HCT116 (cell line): ENCODE results near the gene HS6ST3. TPM values are rescaled to one million over a fixed set of nuclear protein-coding genes. Genes with fewer than 3 reads are reported as not detected.

Experiments used
- ATAC-seq: fragments of 200-7000 bp; cut with Tn5 transposase; 2 replicates; pipeline ENCODE4 v1.9.1; 2020; ENCODE audit warnings: mild to moderate bottlenecking, moderate library complexity
- BruUV-seq: library from RNA; stranded (reverse); fragments of 400-500 nt; replicated peaks from 2 replicates; lab custom pipeline; 2021; lab: Mats Ljungman, UMichigan
- CTCF ChIA-PET: fragments of 300-600 bp; sonication (Branson Sonifier 250); formaldehyde crosslinking; loops from one replicate; lab custom pipeline; 2021; ENCODE audit warnings: antibody characterized with exemption; lab: Charles Lee
- POLR2A ChIA-PET: fragments of 300-600, 350-600 bp; sonication (Branson Sonifier 250); formaldehyde crosslinking; loops from one replicate; lab custom pipeline; 2021; ENCODE audit warnings: antibody characterized with exemption; lab: Charles Lee
- RAD21 ChIA-PET, 2 experiments: fragments of 300-600 bp; sonication (Branson Sonifier 250); formaldehyde crosslinking; loops; one replicate each; lab custom pipeline; 2023; ENCODE audit warnings: low total read pairs in 2 of 2; ENCODE audit not compliant: uncharacterized antibody in 2 of 2, unreplicated experiment in 2 of 2, low non-redundant PET in 1 of 2; lab: Charles Lee
- DNase-seq: peaks from one replicate; pipeline ENCODE4 v3.0.0-alpha.2; 2010; ENCODE audit warnings: low read depth, low spot score
- H2AFZ ChIP-seq: fragments of 200-600 bp; shearing (Covaris generic), sonication (generic); 2 replicates; pipeline ENCODE4 v1.6.1; 2017; ENCODE audit warnings: low read depth, mixed run types, mixed read lengths, antibody characterized with exemption, low read length; ENCODE audit not compliant: poor library complexity, severe bottlenecking
- H3K27ac ChIP-seq: 2 replicates; pipeline ENCODE4 v1.5.1; 2012; ENCODE audit warnings: low read depth, low read length
- H3K27me3 ChIP-seq: fragments of 200-600 bp; sonication (generic); 2 replicates; pipeline ENCODE4 v1.6.1; 2016; ENCODE audit warnings: mixed run types, low read length, mixed read lengths; ENCODE audit not compliant: insufficient read depth
- H3K36me3 ChIP-seq, 2 experiments: fragments of 200-500 bp in 1 of 2; fragments of 200-600 bp in 1 of 2; sonication (Bioruptor generic) in 1 of 2; sonication (generic) in 1 of 2; 2 replicates each; pipeline versions ENCODE4 v1.5.1 to v1.6.1; 2014 to 2016; ENCODE audit warnings: low read length in 2 of 2, inconsistent platforms in 1 of 2, mixed read lengths in 1 of 2, mixed run types in 1 of 2; ENCODE audit not compliant: insufficient read depth in 2 of 2, control insufficient read depth in 1 of 2
- H3K4me1 ChIP-seq, 2 experiments: fragments of 200-600 bp in 1 of 2; sonication (generic) in 1 of 2; 2 replicates each; pipeline versions ENCODE4 v1.5.1 to v1.6.1; 2012 to 2017; ENCODE audit warnings: low read length in 2 of 2, inconsistent platforms in 1 of 2, mild to moderate bottlenecking in 1 of 2, mixed read lengths in 1 of 2, mixed run types in 1 of 2, moderate library complexity in 1 of 2; ENCODE audit not compliant: insufficient read depth in 2 of 2, control insufficient read depth in 1 of 2
- H3K4me2 ChIP-seq: fragments of 200-600 bp; sonication (generic); 2 replicates; pipeline ENCODE4 v1.6.1; 2017; ENCODE audit warnings: mixed run types, low read length, mixed read lengths
- H3K4me3 ChIP-seq, 2 experiments: fragments of 200-600 bp in 1 of 2; sonication (generic) in 1 of 2; replicated peaks in 1 of 2; 2 replicates each; pipeline ENCODE4 v1.5.1; 2011 to 2016; ENCODE audit warnings: low read length in 2 of 2, control low read depth in 1 of 2, low read depth in 1 of 2, mild to moderate bottlenecking in 1 of 2, mixed read lengths in 1 of 2, mixed run types in 1 of 2
- H3K79me2 ChIP-seq: fragments of 200-600 bp; sonication (generic); 2 replicates; pipeline ENCODE4 v1.6.1; 2017; ENCODE audit warnings: mild to moderate bottlenecking, mixed run types, low read length, moderate library complexity, mixed read lengths; ENCODE audit not compliant: insufficient read depth
- H3K9ac ChIP-seq: fragments of 200-600 bp; sonication (generic); 2 replicates; pipeline ENCODE4 v1.6.1; 2016; ENCODE audit warnings: low read length, mixed read lengths
- H3K9me2 ChIP-seq: fragments of 200-600 bp; sonication (generic), shearing (Covaris generic); 2 replicates; pipeline ENCODE4 v1.6.1; 2017; ENCODE audit warnings: mixed run types, mild to moderate bottlenecking, moderate library complexity; ENCODE audit not compliant: insufficient read depth
- H3K9me3 ChIP-seq, 2 experiments: fragments of 200-500 bp in 1 of 2; fragments of 200-600 bp in 1 of 2; sonication (Bioruptor generic) in 1 of 2; sonication (generic) in 1 of 2; 2 replicates each; pipeline ENCODE4 v1.6.1; 2014 to 2017; ENCODE audit warnings: low read length in 2 of 2, mixed read lengths in 2 of 2, inconsistent platforms in 1 of 2, low read depth in 1 of 2, mild to moderate bottlenecking in 1 of 2, mixed run types in 1 of 2, moderate library complexity in 1 of 2; ENCODE audit not compliant: control insufficient read depth in 1 of 2, insufficient read depth in 1 of 2
- H4K20me1 ChIP-seq: fragments of 200-600 bp; sonication (generic), shearing (Covaris generic); 2 replicates; pipeline ENCODE4 v1.6.1; 2017; ENCODE audit warnings: mixed run types, mild to moderate bottlenecking, moderate library complexity; ENCODE audit not compliant: insufficient read depth
- CBX3 ChIP-seq: IDR thresholded peaks from 2 replicates; pipeline ENCODE4 v1.6.1; 2012; ENCODE audit warnings: low read depth
- ELF1 ChIP-seq: IDR thresholded peaks from 2 replicates; pipeline ENCODE4 v1.6.1; 2012; ENCODE audit warnings: low read depth, borderline replicate concordance
- EZH2 ChIP-seq: fragments of 200-600 bp; sonication (generic); IDR thresholded peaks from 2 replicates; pipeline ENCODE4 v1.6.1; 2017; ENCODE audit warnings: antibody characterized with exemption, mixed run types
- EZH2phosphoT487 ChIP-seq: fragments of 200-600 bp; IDR thresholded peaks from 2 replicates; pipeline ENCODE4 v1.6.1; 2018; ENCODE audit warnings: antibody characterized with exemption, borderline replicate concordance
- FOSL1 ChIP-seq: IDR thresholded peaks from 2 replicates; pipeline ENCODE4 v1.6.1; 2012; ENCODE audit warnings: low read depth
- POLR2A ChIP-seq: IDR thresholded peaks from 2 replicates; pipeline ENCODE4 v1.7.0; 2011; ENCODE audit warnings: borderline replicate concordance; ENCODE audit not compliant: insufficient read depth, insufficient read length; ENCODE audit errors: extremely low read depth
- RAD21 ChIP-seq: IDR thresholded peaks from 2 replicates; pipeline ENCODE4 v1.6.1; 2012; ENCODE audit warnings: low read depth, mild to moderate bottlenecking
- SP1 ChIP-seq: IDR thresholded peaks from 2 replicates; pipeline ENCODE4 v1.6.1; 2012; ENCODE audit warnings: low read depth
- SRF ChIP-seq: IDR thresholded peaks from 2 replicates; pipeline ENCODE4 v1.6.1; 2012; ENCODE audit warnings: low read depth
- TCF7L2 ChIP-seq: IDR thresholded peaks from 2 replicates; pipeline ENCODE4 v1.7.0; 2011; ENCODE audit warnings: borderline replicate concordance, inconsistent platforms; ENCODE audit not compliant: insufficient read depth, insufficient read length; ENCODE audit errors: extremely low read depth
- ZNF274 ChIP-seq: fragments of 200-500 bp; sonication (Bioruptor generic); IDR thresholded peaks from 2 replicates; pipeline ENCODE4 v1.6.1; 2014; ENCODE audit warnings: mild to moderate bottlenecking, low read depth, low read length, inconsistent platforms
- intact Hi-C: fragments of 100-400 bp; cut with micrococcal nuclease; formaldehyde crosslinking; loops from 2 replicates; pipeline ENCODE4 v1.10.0; 2022
- total RNA-seq: library from RNA; stranded (reverse); gene quantifications from one replicate; pipeline ENCODE4 v1.2.1, GENCODE V29; 2021; ENCODE audit not compliant: unreplicated experiment
- TF ChIP-seq, protein P1 (sequence below): IDR thresholded peaks from 2 replicates; pipeline ENCODE4 v1.6.1; 2011; ENCODE audit warnings: mild to moderate bottlenecking, low read length, moderate library complexity; ENCODE audit not compliant: insufficient replicate concordance; ENCODE audit errors: extremely low read depth
- TF ChIP-seq, protein P2 (sequence below): IDR thresholded peaks from 2 replicates; pipeline ENCODE4 v1.6.1; 2012
- TF ChIP-seq, protein P3 (sequence below), 3 experiments: fragments of 200-600 bp in 1 of 3; sonication (generic) in 1 of 3; IDR thresholded peaks in 2 of 3; conservative IDR thresholded peaks in 1 of 3; 2 replicates each; pipeline ENCODE4 v1.5.1; 2012 to 2017; ENCODE audit warnings: low read depth in 2 of 3, low read length in 2 of 3, antibody characterized with exemption in 1 of 3, borderline replicate concordance in 1 of 3, control low read depth in 1 of 3, mild to moderate bottlenecking in 1 of 3, mixed read lengths in 1 of 3, mixed run types in 1 of 3, moderate library complexity in 1 of 3; ENCODE audit not compliant: insufficient read depth in 1 of 3

HS6ST3 gene
- total RNA-seq, 1 experiment from 2014 or later, result 0.10 TPM

DNA sequence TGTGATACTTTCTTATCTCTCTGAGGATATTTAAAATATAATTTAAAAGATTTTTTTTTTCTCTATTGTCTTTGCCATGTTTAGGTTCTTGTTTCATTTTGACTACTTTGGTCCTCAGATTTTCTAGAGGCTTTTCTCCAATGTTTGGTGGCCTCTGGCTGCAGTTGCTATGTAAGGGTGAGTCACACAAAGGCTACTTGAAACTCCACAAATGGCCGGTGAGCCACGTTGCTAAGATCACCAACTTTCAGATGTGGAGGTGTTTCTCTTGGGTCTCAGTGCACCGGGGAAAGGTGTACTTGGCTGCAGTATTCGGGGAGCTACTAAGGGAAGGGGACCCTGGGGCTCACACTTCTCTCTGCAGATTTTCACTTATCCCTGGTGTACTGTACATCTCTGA lies 248.1 kb downstream of the HS6ST3 start:
- Histone ChIP-seq H3K9ac (no peak overlapping the region), H3K36me3 (no peaks in the 10 kb centered on the region), H3K9me2 (no peaks in the 10 kb centered on the region), H3K4me3 (no peak overlapping the region), H3K4me1 (no peaks in the 10 kb centered on the region), H3K27ac (no peak overlapping the region), H2AFZ (no peak overlapping the region), H4K20me1 (no peaks in the 10 kb centered on the region), H3K27me3 (no peaks in the 10 kb centered on the region), H3K79me2 (no peaks in the 10 kb centered on the region), H3K9me3 (no peaks in the 10 kb centered on the region), H3K4me2 (no peak overlapping the region)
- ATAC-seq, result no peak
- TF ChIP-seq RAD21 (no peak), ELF1 (no peak), ZNF274 (no peak), FOSL1 (no peak), EZH2phosphoT487 (no peak), SP1 (no peak), POLR2A (no peak), SRF (no peak), EZH2 (no peak), TCF7L2 (no peak), CBX3 (no peak)
- TF ChIP-seq, protein P1, sequence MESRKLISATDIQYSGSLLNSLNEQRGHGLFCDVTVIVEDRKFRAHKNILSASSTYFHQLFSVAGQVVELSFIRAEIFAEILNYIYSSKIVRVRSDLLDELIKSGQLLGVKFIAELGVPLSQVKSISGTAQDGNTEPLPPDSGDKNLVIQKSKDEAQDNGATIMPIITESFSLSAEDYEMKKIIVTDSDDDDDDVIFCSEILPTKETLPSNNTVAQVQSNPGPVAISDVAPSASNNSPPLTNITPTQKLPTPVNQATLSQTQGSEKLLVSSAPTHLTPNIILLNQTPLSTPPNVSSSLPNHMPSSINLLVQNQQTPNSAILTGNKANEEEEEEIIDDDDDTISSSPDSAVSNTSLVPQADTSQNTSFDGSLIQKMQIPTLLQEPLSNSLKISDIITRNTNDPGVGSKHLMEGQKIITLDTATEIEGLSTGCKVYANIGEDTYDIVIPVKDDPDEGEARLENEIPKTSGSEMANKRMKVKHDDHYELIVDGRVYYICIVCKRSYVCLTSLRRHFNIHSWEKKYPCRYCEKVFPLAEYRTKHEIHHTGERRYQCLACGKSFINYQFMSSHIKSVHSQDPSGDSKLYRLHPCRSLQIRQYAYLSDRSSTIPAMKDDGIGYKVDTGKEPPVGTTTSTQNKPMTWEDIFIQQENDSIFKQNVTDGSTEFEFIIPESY, result no peak
- TF ChIP-seq, protein P2, sequence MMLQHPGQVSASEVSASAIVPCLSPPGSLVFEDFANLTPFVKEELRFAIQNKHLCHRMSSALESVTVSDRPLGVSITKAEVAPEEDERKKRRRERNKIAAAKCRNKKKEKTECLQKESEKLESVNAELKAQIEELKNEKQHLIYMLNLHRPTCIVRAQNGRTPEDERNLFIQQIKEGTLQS, result no peak
- TF ChIP-seq, protein P3, sequence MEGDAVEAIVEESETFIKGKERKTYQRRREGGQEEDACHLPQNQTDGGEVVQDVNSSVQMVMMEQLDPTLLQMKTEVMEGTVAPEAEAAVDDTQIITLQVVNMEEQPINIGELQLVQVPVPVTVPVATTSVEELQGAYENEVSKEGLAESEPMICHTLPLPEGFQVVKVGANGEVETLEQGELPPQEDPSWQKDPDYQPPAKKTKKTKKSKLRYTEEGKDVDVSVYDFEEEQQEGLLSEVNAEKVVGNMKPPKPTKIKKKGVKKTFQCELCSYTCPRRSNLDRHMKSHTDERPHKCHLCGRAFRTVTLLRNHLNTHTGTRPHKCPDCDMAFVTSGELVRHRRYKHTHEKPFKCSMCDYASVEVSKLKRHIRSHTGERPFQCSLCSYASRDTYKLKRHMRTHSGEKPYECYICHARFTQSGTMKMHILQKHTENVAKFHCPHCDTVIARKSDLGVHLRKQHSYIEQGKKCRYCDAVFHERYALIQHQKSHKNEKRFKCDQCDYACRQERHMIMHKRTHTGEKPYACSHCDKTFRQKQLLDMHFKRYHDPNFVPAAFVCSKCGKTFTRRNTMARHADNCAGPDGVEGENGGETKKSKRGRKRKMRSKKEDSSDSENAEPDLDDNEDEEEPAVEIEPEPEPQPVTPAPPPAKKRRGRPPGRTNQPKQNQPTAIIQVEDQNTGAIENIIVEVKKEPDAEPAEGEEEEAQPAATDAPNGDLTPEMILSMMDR (IDR thresholded peaks at IDR 0.05 in 2 of 3, conservative IDR thresholded peaks at IDR 0.05 in 1 of 3; ENCODE audit: borderline replicate concordance in 1 of 3, insufficient read depth in 1 of 3, low read depth in 2 of 3, low read length in 2 of 3), result no peak
- BruUV-seq, result no TSS peak
- CTCF ChIA-PET, result no interaction called here
- intact Hi-C loops, result no loop called here
- RAD21 ChIA-PET, result no interaction called here
- POLR2A ChIA-PET, result no interaction called here
- DNase-seq, result no peak
